Natural killer cell (primary cell): ENCODE results near the gene PCF11. TPM values are rescaled to one million over a fixed set of nuclear protein-coding genes. Genes with fewer than 3 reads are reported as not detected.
"Not testable (repeated sequence)": the region's sequence is repeated elsewhere in the genome, so short reads cannot be mapped to it uniquely, and the experiment has no call there.

ENCODE experiments used
- ATAC-seq, 3 donors: fragments of 150-1000 bp in 2 of 3; fragments of 200-7000 bp in 1 of 3; cut with Tn5 transposase; 1 replicate in 1 of 3; 2 replicates in 2 of 3; pipeline ENCODE4 v1.10.0; 2021; ENCODE audit warnings: mild to moderate bottlenecking in 2 of 3, moderate library complexity in 2 of 3
- DNase-seq, 2 donors: peaks; one replicate each; pipeline versions ENCODE4 v3.0.0 to v3.0.0-alpha.2; 2013 to 2021; ENCODE audit warnings: mixed read lengths in 1 of 2
- H3K27ac ChIP-seq: one replicate; pipeline ENCODE4 v1.5.1; 2013; ENCODE audit warnings: mild to moderate bottlenecking, low read length
- H3K27me3 ChIP-seq: one replicate; pipeline ENCODE4 v1.6.1; 2013; ENCODE audit warnings: low read length; ENCODE audit not compliant: control insufficient read depth, insufficient read depth
- H3K36me3 ChIP-seq: one replicate; pipeline ENCODE4 v1.6.1; 2013; ENCODE audit warnings: low read length; ENCODE audit not compliant: control insufficient read depth, insufficient read depth
- H3K4me1 ChIP-seq: one replicate; pipeline ENCODE4 v1.6.1; 2013; ENCODE audit warnings: low read length; ENCODE audit not compliant: control insufficient read depth, insufficient read depth
- H3K4me3 ChIP-seq: one replicate; pipeline ENCODE4 v1.5.1; 2013; ENCODE audit warnings: low read length
- H3K9me3 ChIP-seq: one replicate; pipeline ENCODE4 v1.6.1; 2013; ENCODE audit warnings: low read length; ENCODE audit not compliant: control insufficient read depth, insufficient read depth
- H3K27ac Mint-ChIP-seq, 2 donors: one replicate each; pipeline ENCODE4 v1.8.0; 2022; ENCODE audit warnings: mild to moderate bottlenecking in 2 of 2, mixed read lengths in 2 of 2, moderate library complexity in 1 of 2
- H3K27me3 Mint-ChIP-seq, 2 donors: one replicate each; pipeline ENCODE4 v1.8.0; 2022; ENCODE audit warnings: low read depth in 2 of 2, mixed read lengths in 2 of 2
- H3K36me3 Mint-ChIP-seq: one replicate; pipeline ENCODE4 v1.8.0; 2022; ENCODE audit warnings: mixed read lengths
- H3K4me1 Mint-ChIP-seq, 2 donors: one replicate each; pipeline ENCODE4 v1.8.0; 2022; ENCODE audit warnings: mixed read lengths in 2 of 2
- H3K4me3 Mint-ChIP-seq: one replicate; pipeline ENCODE4 v1.8.0; 2022; ENCODE audit warnings: mild to moderate bottlenecking, moderate library complexity, mixed read lengths
- H3K9me3 Mint-ChIP-seq, 2 donors: one replicate each; pipeline ENCODE4 v1.8.0; 2022; ENCODE audit warnings: mixed read lengths in 2 of 2
- CTCF ChIP-seq: fragments of 200-600 bp; IDR thresholded peaks from one replicate; pipeline ENCODE4 v1.8.0; 2022; ENCODE audit warnings: antibody characterized with exemption
- WGBS: methylation state at CpG from one replicate; pipeline ENCODE4 v1.1.7; 2013; ENCODE audit warnings: missing lambda C conversion rate; ENCODE audit not compliant: insufficient coverage; 5-methylcytosine and 5-hydroxymethylcytosine counted together
- intact Hi-C: fragments of 100-400 bp; cut with micrococcal nuclease; formaldehyde crosslinking; loops from one replicate; pipeline ENCODE4 v1.14.2; 2022
- total RNA-seq, 4 donors: library from RNA; stranded (reverse); fragments of 120-200 nt in 1 of 4; gene quantifications; one replicate each; pipeline versions ENCODE4 v1.2.3 to v1.2.4, GENCODE V29; 2013 to 2022

The PCF11 gene
- total RNA-seq, 3 donors from 2014 or later (not counting 1 experiment from before 2014, with no cell fraction given) = 161 to 190 (median 161) TPM

GRCh38 chr11:83125577-83125976, 31.4 kb upstream of the PCF11 start:
- no peak overlapping the region for H3K4me3 ChIP-seq
- H3K9me3 ChIP-seq = no peaks in the 10 kb centered on the region
- Mint-ChIP-seq H3K9me3 (no peaks in the 10 kb centered on the region), H3K27ac (no peak overlapping the region), H3K27me3 (no peaks in the 10 kb centered on the region), H3K36me3 (no peaks in the 10 kb centered on the region), H3K4me3 (no peak overlapping the region), H3K4me1 (peaks cover 7 to 9% of the 10 kb centered on the region in 2 donors)
- no peak for TF ChIP-seq CTCF
- 84% methylated on average over 4 of the region's 5 CpGs for WGBS
- ATAC-seq (no peak), DNase-seq (no peak)
- H3K27ac ChIP-seq = no peak overlapping the region
- H3K4me1 ChIP-seq = no peaks in the 10 kb centered on the region
- intact Hi-C loops = no loop called here
- H3K36me3 ChIP-seq = no peaks in the 10 kb centered on the region
- H3K27me3 ChIP-seq = no peaks in the 10 kb centered on the region

GRCh38 chr11:83127310-83127637, 29.7 kb upstream of the PCF11 start:
- Mint-ChIP-seq H3K4me3 (no peak overlapping the region), H3K27ac (no peak overlapping the region), H3K4me1 (peaks cover 7 to 9% of the 10 kb centered on the region in 2 donors), H3K36me3 (no peaks in the 10 kb centered on the region), H3K9me3 (no peaks in the 10 kb centered on the region), H3K27me3 (no peaks in the 10 kb centered on the region)
- TF ChIP-seq CTCF = no peak
- DNase-seq (no peak), ATAC-seq (no peak)
- Histone ChIP-seq H3K4me3 (no peak overlapping the region), H3K27me3 (no peaks in the 10 kb centered on the region), H3K9me3 (no peaks in the 10 kb centered on the region), H3K36me3 (no peaks in the 10 kb centered on the region), H3K27ac (no peak overlapping the region), H3K4me1 (no peaks in the 10 kb centered on the region)
- WGBS = 100% methylated on average over 5 of the region's 5 CpGs
- intact Hi-C loops = no loop called here

GRCh38 chr11:83132191-83132590, 24.7 kb upstream of the PCF11 start:
- no peaks in the 10 kb centered on the region for H3K4me1 Mint-ChIP-seq
- no peaks in the 10 kb centered on the region for H3K36me3 Mint-ChIP-seq
- intact Hi-C loops = no loop called here
- no peak overlapping the region for H3K27ac Mint-ChIP-seq
- Histone ChIP-seq H3K9me3 (no peaks in the 10 kb centered on the region), H3K36me3 (no peaks in the 10 kb centered on the region), H3K27ac (no peak overlapping the region), H3K4me1 (no peaks in the 10 kb centered on the region), H3K4me3 (no peak overlapping the region), H3K27me3 (no peaks in the 10 kb centered on the region)
- H3K9me3 Mint-ChIP-seq = no peaks in the 10 kb centered on the region
- no peak overlapping the region for H3K4me3 Mint-ChIP-seq
- no peak for TF ChIP-seq CTCF
- DNase-seq (no peak), ATAC-seq (no peak)
- no peaks in the 10 kb centered on the region for H3K27me3 Mint-ChIP-seq
- WGBS = 92% methylated on average over 4 of the region's 4 CpGs

GRCh38 chr11:83133266-83133665, 23.7 kb upstream of the PCF11 start:
- H3K4me1 Mint-ChIP-seq, H3K9me3 Mint-ChIP-seq, H3K4me1 ChIP-seq, H3K9me3 ChIP-seq, H3K27me3 ChIP-seq, DNase-seq, H3K27ac ChIP-seq, H3K27ac Mint-ChIP-seq, H3K4me3 Mint-ChIP-seq, H3K27me3 Mint-ChIP-seq, H3K36me3 Mint-ChIP-seq, H3K36me3 ChIP-seq, ATAC-seq, intact Hi-C loops, H3K4me3 ChIP-seq: not testable (repeated sequence)
- WGBS = no CpG with 5 or more reads among the region's 29 CpGs
